KMS-11 (cell line): Measurements from ENCODE around the gene UBE2D2.

Source experiments
- H2AFZ ChIP-seq: fragments of 200-600 bp; sonication (generic); 2 replicates; pipeline ENCODE4 v1.6.1; 2016; ENCODE audit warnings: antibody characterized with exemption, mixed run types, low read depth
- H3K27ac ChIP-seq: fragments of 200-600 bp; sonication (generic); 2 replicates; pipeline ENCODE4 v1.6.1; 2016; ENCODE audit warnings: mild to moderate bottlenecking, mixed run types
- H3K27me3 ChIP-seq: fragments of 200-600 bp; sonication (generic); 2 replicates; pipeline ENCODE4 v1.6.1; 2017; ENCODE audit warnings: mild to moderate bottlenecking, low read depth, mixed run types, moderate library complexity; ENCODE audit not compliant: insufficient read depth
- H3K36me3 ChIP-seq: fragments of 200-600 bp; sonication (generic); 2 replicates; pipeline ENCODE4 v1.6.1; 2017; ENCODE audit warnings: mild to moderate bottlenecking, mixed run types; ENCODE audit not compliant: insufficient read depth
- H3K4me1 ChIP-seq: fragments of 200-600 bp; sonication (generic); 2 replicates; pipeline ENCODE4 v1.6.1; 2016; ENCODE audit warnings: mild to moderate bottlenecking, low read depth, mixed run types; ENCODE audit not compliant: poor library complexity, severe bottlenecking
- H3K4me2 ChIP-seq: fragments of 200-600 bp; sonication (generic); 2 replicates; pipeline ENCODE4 v1.7.0; 2016; ENCODE audit warnings: mild to moderate bottlenecking, mixed run types
- H3K4me3 ChIP-seq: fragments of 200-600 bp; sonication (generic); IDR thresholded peaks from 2 replicates; pipeline ENCODE4 v1.6.1; 2017; ENCODE audit warnings: low read depth, low read length, mixed read lengths; ENCODE audit not compliant: insufficient read depth
- H3K79me2 ChIP-seq: fragments of 200-600 bp; sonication (generic); 2 replicates; pipeline ENCODE4 v1.6.1; 2016; ENCODE audit warnings: low read depth, mixed run types; ENCODE audit not compliant: insufficient read depth
- H3K9ac ChIP-seq: fragments of 200-600 bp; sonication (generic); 2 replicates; pipeline ENCODE4 v1.6.1; 2016; ENCODE audit warnings: mild to moderate bottlenecking, mixed run types
- H4K20me1 ChIP-seq: fragments of 200-600 bp; sonication (generic); 2 replicates; pipeline ENCODE4 v1.6.1; 2016; ENCODE audit warnings: mild to moderate bottlenecking, mixed run types; ENCODE audit not compliant: insufficient read depth
- CTCF ChIP-seq: fragments of 200-600 bp; sonication (generic); conservative IDR thresholded peaks from 2 replicates; pipeline ENCODE4 v1.6.1; 2017; ENCODE audit warnings: low read depth, mild to moderate bottlenecking, antibody characterized with exemption, low read length, moderate library complexity, mixed read lengths

Gene UBE2D2

GRCh38 chr5:139668064-139668880 is 107.1 kb downstream of the UBE2D2 start:
- Histone ChIP-seq H3K36me3 (no peaks in the 10 kb centered on the region), H3K79me2 (peaks cover 88% of the 10 kb centered on the region), H3K4me1 (peaks cover 76% of the 10 kb centered on the region), H3K4me2 (peak overlapping the region; percentile 100), H3K9ac (peak overlapping the region; percentile 70), H3K4me3 (no peak overlapping the region), H3K27me3 (no peaks in the 10 kb centered on the region), H4K20me1 (0 out of 2 replicates have a peak, but pooled peaks cover 3% of the 10 kb centered on the region), H3K27ac (peak overlapping the region; percentile 92), H2AFZ (no peak overlapping the region)
- TF ChIP-seq CTCF = no peak

DNA sequence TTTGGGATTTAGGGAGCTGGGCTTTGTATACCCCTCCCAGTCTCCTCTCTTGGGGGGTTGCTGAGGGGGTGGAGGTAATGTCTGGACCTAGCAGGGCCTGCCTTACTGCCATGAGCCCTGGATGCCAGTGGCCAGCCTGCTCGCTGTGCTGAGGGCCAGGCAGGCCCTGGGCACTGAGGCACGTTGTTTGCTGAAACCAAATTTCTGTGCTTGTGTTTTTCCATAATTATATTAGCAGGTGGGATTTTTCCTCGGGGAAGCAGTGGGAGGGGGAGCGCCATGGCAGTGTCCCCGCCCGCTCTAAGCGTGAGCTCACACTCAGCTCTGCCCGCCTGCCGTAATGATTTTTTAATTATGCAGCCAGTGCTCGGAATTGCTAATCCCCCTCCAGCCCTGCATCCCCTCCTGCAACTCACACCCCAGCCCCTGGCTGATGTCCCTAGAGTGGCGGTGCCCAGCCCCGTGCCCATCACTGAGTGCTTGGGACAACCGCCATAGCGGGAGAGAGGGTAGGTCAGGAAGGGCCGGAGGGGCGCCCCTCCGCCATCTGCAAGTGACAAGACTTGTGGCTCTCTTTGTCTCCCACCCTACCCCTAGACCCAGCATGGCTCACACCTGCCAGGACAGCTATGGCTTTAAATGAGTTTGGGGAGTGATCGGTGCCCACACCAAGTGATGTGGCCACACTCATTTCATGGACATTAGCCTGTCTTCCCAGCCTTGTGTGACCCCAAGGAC is 108.0 kb downstream of the UBE2D2 start:
- Histone ChIP-seq H3K79me2 (peaks cover 88% of the 10 kb centered on the region), H3K27me3 (no peaks in the 10 kb centered on the region), H3K4me1 (peaks cover 76% of the 10 kb centered on the region), H3K36me3 (no peaks in the 10 kb centered on the region), H3K4me3 (no peak overlapping the region), H3K4me2 (peak overlapping the region; percentile 100), H3K27ac (peak overlapping the region; percentile 92), H2AFZ (no peak overlapping the region), H3K9ac (peak overlapping the region; percentile 70), H4K20me1 (0 out of 2 replicates have a peak, but pooled peaks cover 3% of the 10 kb centered on the region)
- TF ChIP-seq CTCF = no peak

GRCh38 chr5:139669662-139670368 is 108.7 kb downstream of the UBE2D2 start:
- Histone ChIP-seq H3K79me2 (peaks cover 88% of the 10 kb centered on the region), H3K9ac (peak overlapping the region; percentile 70), H3K27me3 (no peaks in the 10 kb centered on the region), H3K4me1 (peaks cover 76% of the 10 kb centered on the region), H4K20me1 (0 out of 2 replicates have a peak, but pooled peaks cover 3% of the 10 kb centered on the region), H3K36me3 (no peaks in the 10 kb centered on the region), H3K4me3 (no peak overlapping the region), H2AFZ (no peak overlapping the region), H3K4me2 (peak overlapping the region; percentile 100), H3K27ac (peak overlapping the region; percentile 92)
- no peak for TF ChIP-seq CTCF

GRCh38 chr5:139670369-139671095 is 109.4 kb downstream of the UBE2D2 start:
- Histone ChIP-seq H3K36me3 (no peaks in the 10 kb centered on the region), H3K4me1 (peaks cover 76% of the 10 kb centered on the region), H3K79me2 (peaks cover 88% of the 10 kb centered on the region), H3K27me3 (no peaks in the 10 kb centered on the region), H3K9ac (peak overlapping the region; percentile 70), H3K4me3 (no peak overlapping the region), H2AFZ (no peak overlapping the region), H3K27ac (peak overlapping the region; percentile 92), H3K4me2 (peak overlapping the region; percentile 100), H4K20me1 (0 out of 2 replicates have a peak, but pooled peaks cover 3% of the 10 kb centered on the region)
- TF ChIP-seq CTCF = peak; percentile 53; the same call in 1 of the 2 replicates
